Left ventricle myocardium inferior (tissue), 1 donor: ENCODE results near the gene DIAPH1. TPM values are rescaled to one million over a fixed set of nuclear protein-coding genes. Genes with fewer than 3 reads are reported as not detected.

Experiments used
- DNase-seq: peaks from one replicate; pipeline ENCODE4 v3.0.0-alpha.2; 2020
- H3K27ac ChIP-seq: fragments of 200-600 bp; replicated peaks from 2 replicates; pipeline ENCODE4 v1.8.0; 2021
- H3K27me3 ChIP-seq: fragments of 200-600 bp; 2 replicates; pipeline ENCODE4 v1.8.0; 2021; ENCODE audit warnings: low read depth
- H3K36me3 ChIP-seq: fragments of 200-600 bp; 2 replicates; pipeline ENCODE4 v1.8.0; 2021
- H3K4me1 ChIP-seq: fragments of 200-600 bp; 2 replicates; pipeline ENCODE4 v1.8.0; 2021
- H3K4me3 ChIP-seq: fragments of 200-600 bp; 2 replicates; pipeline ENCODE4 v1.8.0; 2021; ENCODE audit warnings: mild to moderate bottlenecking, moderate library complexity
- H3K9me3 ChIP-seq: fragments of 200-600 bp; replicated peaks from 2 replicates; pipeline ENCODE4 v1.8.0; 2021
- CTCF ChIP-seq: fragments of 200-600 bp; IDR thresholded peaks from 2 replicates; pipeline ENCODE4 v1.8.0; 2021; ENCODE audit warnings: antibody characterized with exemption, mild to moderate bottlenecking, borderline replicate concordance
- intact Hi-C: fragments of 100-400 bp; cut with micrococcal nuclease; formaldehyde crosslinking; loops from one replicate; pipeline ENCODE4 v1.11.0; 2022
- total RNA-seq: library from RNA; stranded (reverse); fragmentation: NEBNext Ultra II Directional; extraction: Animal tissue kit (Norgen Biotek cat#: 25700); gene quantifications from one replicate; pipeline ENCODE4 v1.2.1, GENCODE V29; 2021
- donor health status: DM: no; HTN: yes; CAD: no; lungs with severe emphysema.

Gene DIAPH1
- total RNA-seq, 1 donor from 2014 or later = 53.1 TPM

- H3K36me3 ChIP-seq = no peaks in the 10 kb centered on the region
- no peaks in the 10 kb centered on the region for H3K27me3 ChIP-seq
- no peak for DNase-seq
- peaks cover 1% of the 10 kb centered on the region for H3K9me3 ChIP-seq
- intact Hi-C loops = no loop called here
- H3K4me3 ChIP-seq = no peak overlapping the region
- TF ChIP-seq CTCF = no peak
- H3K4me1 ChIP-seq = peaks cover 93% of the 10 kb centered on the region
- peak overlapping the region; percentile 82 for H3K27ac ChIP-seq
Measured at GRCh38 chr5:141602606-141603005, 16.2 kb downstream of the DIAPH1 start.

- Histone ChIP-seq H3K9me3 (peaks cover 9% of the 10 kb centered on the region), H3K27me3 (no peaks in the 10 kb centered on the region), H3K4me3 (no peak overlapping the region), H3K27ac (peak overlapping the region; percentile 87), H3K4me1 (peaks cover 66% of the 10 kb centered on the region), H3K36me3 (peaks cover 3% of the 10 kb centered on the region)
- DNase-seq = no peak
- intact Hi-C loops = no loop called here
- TF ChIP-seq CTCF = no peak
Measured at GRCh38 chr5:141598391-141599345, 20.1 kb downstream of the DIAPH1 start.

DNA sequence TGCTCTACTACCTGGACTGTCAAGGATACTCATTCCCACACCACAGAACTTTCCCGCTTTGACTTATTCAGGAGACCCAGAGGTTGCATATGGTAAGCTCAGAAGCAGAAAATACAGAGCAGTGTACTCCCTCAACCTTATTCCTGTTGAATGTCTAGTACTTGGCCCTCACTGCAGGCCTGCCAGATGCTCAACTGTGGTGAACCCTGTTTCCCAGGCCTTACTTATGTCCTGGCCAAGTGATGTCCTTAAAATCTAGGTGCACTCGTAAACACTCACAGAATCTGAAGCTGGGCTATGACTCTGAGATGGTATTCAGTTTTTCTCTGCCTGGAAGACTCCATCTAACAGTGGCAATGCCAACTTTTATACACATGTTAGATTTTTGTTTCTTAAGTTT is 21.0 kb downstream of the DIAPH1 start:
- Histone ChIP-seq H3K4me1 (peaks cover 57% of the 10 kb centered on the region), H3K9me3 (peaks cover 9% of the 10 kb centered on the region), H3K27me3 (no peaks in the 10 kb centered on the region), H3K4me3 (no peak overlapping the region), H3K27ac (peak overlapping the region; percentile 87), H3K36me3 (peaks cover 6% of the 10 kb centered on the region)
- TF ChIP-seq CTCF = no peak
- DNase-seq = no peak
- intact Hi-C loops = no loop called here

DNA sequence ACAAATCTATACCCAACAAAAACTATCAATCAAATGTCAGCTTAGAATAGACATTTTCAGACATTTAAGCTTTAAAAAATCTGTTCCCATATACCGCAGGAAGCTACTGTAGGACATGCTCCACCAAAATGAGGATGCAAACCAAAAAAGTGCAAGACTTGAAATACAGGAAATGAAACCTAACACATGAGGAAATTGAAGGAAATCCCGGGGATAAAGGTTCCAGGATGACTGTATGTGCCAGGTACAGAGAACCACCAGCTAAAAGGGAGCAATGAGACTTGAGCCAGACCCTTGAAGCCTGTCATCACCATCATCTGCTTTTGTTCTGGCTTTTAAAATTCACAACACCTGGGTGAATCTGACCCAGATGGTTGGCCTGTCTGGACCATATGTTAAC is 21.4 kb downstream of the DIAPH1 start:
- intact Hi-C loops = no loop called here
- H3K27ac ChIP-seq = peak overlapping the region; percentile 87
- peaks cover 9% of the 10 kb centered on the region for H3K9me3 ChIP-seq
- DNase-seq = no peak
- H3K4me3 ChIP-seq = no peak overlapping the region
- no peaks in the 10 kb centered on the region for H3K27me3 ChIP-seq
- TF ChIP-seq CTCF = no peak
- peaks cover 56% of the 10 kb centered on the region for H3K4me1 ChIP-seq
- peaks cover 6% of the 10 kb centered on the region for H3K36me3 ChIP-seq

- H3K9me3 ChIP-seq = peaks cover 9% of the 10 kb centered on the region
- peaks cover 55% of the 10 kb centered on the region for H3K4me1 ChIP-seq
- no peak for TF ChIP-seq CTCF
- peak overlapping the region; percentile 87 for H3K27ac ChIP-seq
- no peak for DNase-seq
- peaks cover 6% of the 10 kb centered on the region for H3K36me3 ChIP-seq
- no peak overlapping the region for H3K4me3 ChIP-seq
- intact Hi-C loops = no loop called here
- H3K27me3 ChIP-seq = no peaks in the 10 kb centered on the region
Measured at GRCh38 chr5:141596867-141597266, 21.9 kb downstream of the DIAPH1 start.
